Keratinocyte (primary cell): ENCODE data around the gene PRKAB1.

Experiments
- CTCF ChIP-seq, 3 experiments: IDR thresholded peaks in 1 of 3; conservative IDR thresholded peaks in 1 of 3; optimal IDR thresholded peaks in 1 of 3; 2 replicates in 2 of 3; 3 replicates in 1 of 3; pipeline versions ENCODE3 to v1.5.1; 2011; ENCODE audit warnings: low read length in 3 of 3, mild to moderate bottlenecking in 3 of 3, moderate library complexity in 2 of 3, control low read depth in 1 of 3, inconsistent platforms in 1 of 3; ENCODE audit not compliant: insufficient read depth in 2 of 3; ENCODE audit errors: extremely low read depth in 1 of 3
- EZH2 ChIP-seq: IDR thresholded peaks from one replicate; pipeline ENCODE4 v1.6.1; 2012; ENCODE audit warnings: inconsistent platforms, mild to moderate bottlenecking, low read length, moderate library complexity

GRCh38 chr12:119714614-119715267, 46.8 kb downstream of the PRKAB1 start:
- TF ChIP-seq CTCF (optimal IDR thresholded peaks at IDR 0.05 in 1 of 3, IDR thresholded peaks at IDR 0.05 in 1 of 3, conservative IDR thresholded peaks at IDR 0.05 in 1 of 3; ENCODE audit: extremely low read depth in 1 of 3, insufficient read depth in 2 of 3, low read length in 3 of 3): no peak
- no peak for TF ChIP-seq EZH2
